GM23338 (cell line): ENCODE results near the gene PLAC8L1. TPM values are rescaled to one million over a fixed set of nuclear protein-coding genes. Genes with fewer than 3 reads are reported as not detected.

Experiments
- ATAC-seq: fragments of 200-7000 bp; cut with Tn5 transposase; 3 replicates; pipeline ENCODE4 v1.9.1; 2020
- DNase-seq: peaks from one replicate; pipeline ENCODE4 v3.0.0-alpha.2; 2015; ENCODE audit warnings: low spot score
- H2AFZ ChIP-seq: fragments of 200-600 bp; sonication (generic); 2 replicates; pipeline ENCODE4 v1.8.0; 2016; ENCODE audit warnings: antibody characterized with exemption, mild to moderate bottlenecking, moderate library complexity
- H3F3A ChIP-seq: fragments of 200-600 bp; sonication (generic); replicated peaks from 2 replicates; pipeline ENCODE4 v1.8.0; 2017; ENCODE audit warnings: antibody characterized with exemption, mixed run types, low read depth
- H3K27ac ChIP-seq: fragments of 200-600 bp; sonication (generic); 2 replicates; pipeline ENCODE4 v1.6.1; 2016; ENCODE audit warnings: low read depth
- H3K27me3 ChIP-seq: fragments of 200-600 bp; sonication (generic); 2 replicates; pipeline ENCODE4 v1.8.0; 2016; ENCODE audit warnings: mild to moderate bottlenecking, mixed run types, moderate library complexity; ENCODE audit not compliant: insufficient read depth
- H3K36me3 ChIP-seq: fragments of 200-600 bp; sonication (generic); 2 replicates; pipeline ENCODE4 v1.8.0; 2016; ENCODE audit warnings: mild to moderate bottlenecking; ENCODE audit not compliant: insufficient read depth
- H3K4me1 ChIP-seq: fragments of 200-600 bp; sonication (generic); 2 replicates; pipeline ENCODE4 v1.8.0; 2016; ENCODE audit warnings: mild to moderate bottlenecking, moderate library complexity; ENCODE audit not compliant: insufficient read depth
- H3K4me2 ChIP-seq: fragments of 200-600 bp; sonication (generic); 2 replicates; pipeline ENCODE4 v1.7.1; 2017; ENCODE audit warnings: mixed run types
- H3K4me3 ChIP-seq: fragments of 200-600 bp; sonication (generic); 2 replicates; pipeline ENCODE4 v1.6.1; 2016; ENCODE audit warnings: mixed run types
- H3K79me2 ChIP-seq: fragments of 200-600 bp; sonication (generic); replicated peaks from 2 replicates; pipeline ENCODE4 v1.8.0; 2017; ENCODE audit warnings: mild to moderate bottlenecking; ENCODE audit not compliant: insufficient read depth
- H3K9me2 ChIP-seq: fragments of 200-600 bp; sonication (generic); 2 replicates; pipeline ENCODE4 v1.8.0; 2017; ENCODE audit not compliant: insufficient read depth
- H4K20me1 ChIP-seq: fragments of 200-600 bp; sonication (generic); replicated peaks from 2 replicates; pipeline ENCODE4 v1.8.0; 2017; ENCODE audit warnings: mild to moderate bottlenecking; ENCODE audit not compliant: insufficient read depth
- H3K27ac Mint-ChIP-seq: 2 replicates; pipeline ENCODE4 v1.8.0; 2020; ENCODE audit warnings: inconsistent platforms, mild to moderate bottlenecking, moderate library complexity, mixed read lengths
- H3K27me3 Mint-ChIP-seq: 3 replicates; pipeline ENCODE4 v1.8.0; 2022; ENCODE audit warnings: low read depth, mild to moderate bottlenecking, moderate library complexity, mixed read lengths, inconsistent platforms; ENCODE audit not compliant: insufficient read depth, poor library complexity
- H3K36me3 Mint-ChIP-seq: 3 replicates; pipeline ENCODE4 v1.8.0; 2021; ENCODE audit warnings: low read depth, mild to moderate bottlenecking, inconsistent platforms, moderate library complexity, mixed read lengths
- H3K4me1 Mint-ChIP-seq: 3 replicates; pipeline ENCODE4 v1.8.0; 2020; ENCODE audit warnings: mild to moderate bottlenecking, inconsistent platforms, mixed read lengths
- H3K4me3 Mint-ChIP-seq: 3 replicates; pipeline ENCODE4 v1.8.0; 2021; ENCODE audit warnings: moderate library complexity, mild to moderate bottlenecking, inconsistent platforms, mixed read lengths
- H3K9me3 Mint-ChIP-seq: 3 replicates; pipeline ENCODE4 v1.8.0; 2020; ENCODE audit warnings: moderate library complexity, mild to moderate bottlenecking, inconsistent platforms, mixed read lengths
- CREB1 ChIP-seq: fragments of 250-450 bp; sonication (Bioruptor Pico); IDR thresholded peaks from 2 replicates; pipeline ENCODE4 v1.5.0; 2020; ENCODE audit warnings: low read depth, mild to moderate bottlenecking, moderate library complexity
- EZH2 ChIP-seq: fragments of 200-600 bp; sonication (generic); IDR thresholded peaks from one replicate; pipeline ENCODE4 v1.8.0; 2017; ENCODE audit warnings: antibody characterized with exemption, mild to moderate bottlenecking, low read depth; ENCODE audit not compliant: unreplicated experiment
- EZH2phosphoT487 ChIP-seq: fragments of 200-600 bp; sonication (generic); IDR thresholded peaks from one replicate; pipeline ENCODE4 v1.8.1; 2018; ENCODE audit warnings: antibody characterized with exemption; ENCODE audit not compliant: unreplicated experiment
- JUNB ChIP-seq: IDR thresholded peaks from one replicate; pipeline ENCODE4 v1.6.1; 2016; ENCODE audit warnings: antibody characterized with exemption; ENCODE audit not compliant: unreplicated experiment
- NANOG ChIP-seq: IDR thresholded peaks from 2 replicates; pipeline ENCODE4 v1.6.1; 2016; ENCODE audit warnings: antibody characterized with exemption, borderline replicate concordance
- POLR2AphosphoS5 ChIP-seq: IDR thresholded peaks from 2 replicates; pipeline ENCODE4 v1.6.1; 2016; ENCODE audit warnings: antibody characterized with exemption, low read depth
- STAT1 ChIP-seq: IDR thresholded peaks from one replicate; pipeline ENCODE4 v1.6.1; 2016; ENCODE audit warnings: antibody characterized with exemption; ENCODE audit not compliant: unreplicated experiment
- ZNF114 ChIP-seq: fragments of 250-450 bp; sonication (Bioruptor Pico); IDR thresholded peaks from 2 replicates; pipeline ENCODE4 v1.5.0; 2020; ENCODE audit warnings: mild to moderate bottlenecking, moderate library complexity
- ZNF331 ChIP-seq: fragments of 250-450 bp; sonication (Bioruptor Pico); IDR thresholded peaks from 2 replicates; pipeline ENCODE4 v1.5.0; 2020; ENCODE audit warnings: low read depth, mild to moderate bottlenecking, moderate library complexity
- polyA plus RNA-seq: library from polyadenylated mRNA; unstranded; fragments of >200 nt; fragmentation: Nextera tagmentation; extraction: Ambion mirVana; gene quantifications from 2 replicates; pipeline ENCODE4 v1.2.1, GENCODE V29; 2016
- total RNA-seq: library from RNA; depleted of rRNA; stranded (reverse); fragments of >200 nt; shearing (Covaris generic); gene quantifications from 2 replicates; pipeline ENCODE4 v1.2.3, GENCODE V29; 2014
- TF ChIP-seq, protein P1 (sequence below): fragments of 250-450 bp; sonication (Bioruptor Pico); IDR thresholded peaks from 2 replicates; pipeline ENCODE4 v1.5.0; 2020; ENCODE audit warnings: mild to moderate bottlenecking, moderate library complexity
- TF ChIP-seq, protein P2 (sequence below): IDR thresholded peaks from 2 replicates; pipeline ENCODE4 v1.6.1; 2016; ENCODE audit warnings: antibody characterized with exemption
- TF ChIP-seq, protein P3 (sequence below), 2 experiments: fragments of 200-600 bp in 1 of 2; sonication (generic) in 1 of 2; conservative IDR thresholded peaks; 2 replicates each; pipeline versions ENCODE4 v1.5.1 to v1.6.1; 2016 to 2017; ENCODE audit warnings: antibody characterized with exemption in 2 of 2, low read depth in 2 of 2, mild to moderate bottlenecking in 2 of 2, moderate library complexity in 1 of 2
- TF ChIP-seq, protein P4 (sequence below): IDR thresholded peaks from one replicate; pipeline ENCODE4 v1.6.1; 2018; ENCODE audit warnings: antibody characterized with exemption; ENCODE audit not compliant: unreplicated experiment

PLAC8L1 gene
- total and polyA plus RNA-seq, 2 experiments from 2014 or later, result 2.0 TPM; not detected in 1

DNA sequence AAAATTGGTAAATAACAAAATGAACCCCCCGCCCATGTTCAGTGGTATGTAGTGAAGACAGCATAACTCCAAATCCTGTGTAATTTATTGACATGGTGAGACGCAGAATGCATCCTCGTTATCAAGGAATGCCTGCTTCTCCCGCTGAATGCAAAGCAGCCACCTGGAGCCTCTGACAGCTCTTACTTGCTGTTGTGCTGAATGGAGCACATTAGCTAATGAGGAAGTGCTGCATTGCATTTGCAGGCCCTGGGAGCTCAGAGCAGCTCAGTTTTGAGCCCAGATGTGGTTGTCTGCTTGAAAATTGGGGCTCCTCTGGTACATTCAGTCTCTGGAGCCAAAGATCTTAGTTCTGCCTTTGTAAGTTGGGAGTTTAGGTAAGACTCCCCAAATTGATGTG lies 28.9 kb downstream of the PLAC8L1 start (continued):
- TF ChIP-seq, protein P1, sequence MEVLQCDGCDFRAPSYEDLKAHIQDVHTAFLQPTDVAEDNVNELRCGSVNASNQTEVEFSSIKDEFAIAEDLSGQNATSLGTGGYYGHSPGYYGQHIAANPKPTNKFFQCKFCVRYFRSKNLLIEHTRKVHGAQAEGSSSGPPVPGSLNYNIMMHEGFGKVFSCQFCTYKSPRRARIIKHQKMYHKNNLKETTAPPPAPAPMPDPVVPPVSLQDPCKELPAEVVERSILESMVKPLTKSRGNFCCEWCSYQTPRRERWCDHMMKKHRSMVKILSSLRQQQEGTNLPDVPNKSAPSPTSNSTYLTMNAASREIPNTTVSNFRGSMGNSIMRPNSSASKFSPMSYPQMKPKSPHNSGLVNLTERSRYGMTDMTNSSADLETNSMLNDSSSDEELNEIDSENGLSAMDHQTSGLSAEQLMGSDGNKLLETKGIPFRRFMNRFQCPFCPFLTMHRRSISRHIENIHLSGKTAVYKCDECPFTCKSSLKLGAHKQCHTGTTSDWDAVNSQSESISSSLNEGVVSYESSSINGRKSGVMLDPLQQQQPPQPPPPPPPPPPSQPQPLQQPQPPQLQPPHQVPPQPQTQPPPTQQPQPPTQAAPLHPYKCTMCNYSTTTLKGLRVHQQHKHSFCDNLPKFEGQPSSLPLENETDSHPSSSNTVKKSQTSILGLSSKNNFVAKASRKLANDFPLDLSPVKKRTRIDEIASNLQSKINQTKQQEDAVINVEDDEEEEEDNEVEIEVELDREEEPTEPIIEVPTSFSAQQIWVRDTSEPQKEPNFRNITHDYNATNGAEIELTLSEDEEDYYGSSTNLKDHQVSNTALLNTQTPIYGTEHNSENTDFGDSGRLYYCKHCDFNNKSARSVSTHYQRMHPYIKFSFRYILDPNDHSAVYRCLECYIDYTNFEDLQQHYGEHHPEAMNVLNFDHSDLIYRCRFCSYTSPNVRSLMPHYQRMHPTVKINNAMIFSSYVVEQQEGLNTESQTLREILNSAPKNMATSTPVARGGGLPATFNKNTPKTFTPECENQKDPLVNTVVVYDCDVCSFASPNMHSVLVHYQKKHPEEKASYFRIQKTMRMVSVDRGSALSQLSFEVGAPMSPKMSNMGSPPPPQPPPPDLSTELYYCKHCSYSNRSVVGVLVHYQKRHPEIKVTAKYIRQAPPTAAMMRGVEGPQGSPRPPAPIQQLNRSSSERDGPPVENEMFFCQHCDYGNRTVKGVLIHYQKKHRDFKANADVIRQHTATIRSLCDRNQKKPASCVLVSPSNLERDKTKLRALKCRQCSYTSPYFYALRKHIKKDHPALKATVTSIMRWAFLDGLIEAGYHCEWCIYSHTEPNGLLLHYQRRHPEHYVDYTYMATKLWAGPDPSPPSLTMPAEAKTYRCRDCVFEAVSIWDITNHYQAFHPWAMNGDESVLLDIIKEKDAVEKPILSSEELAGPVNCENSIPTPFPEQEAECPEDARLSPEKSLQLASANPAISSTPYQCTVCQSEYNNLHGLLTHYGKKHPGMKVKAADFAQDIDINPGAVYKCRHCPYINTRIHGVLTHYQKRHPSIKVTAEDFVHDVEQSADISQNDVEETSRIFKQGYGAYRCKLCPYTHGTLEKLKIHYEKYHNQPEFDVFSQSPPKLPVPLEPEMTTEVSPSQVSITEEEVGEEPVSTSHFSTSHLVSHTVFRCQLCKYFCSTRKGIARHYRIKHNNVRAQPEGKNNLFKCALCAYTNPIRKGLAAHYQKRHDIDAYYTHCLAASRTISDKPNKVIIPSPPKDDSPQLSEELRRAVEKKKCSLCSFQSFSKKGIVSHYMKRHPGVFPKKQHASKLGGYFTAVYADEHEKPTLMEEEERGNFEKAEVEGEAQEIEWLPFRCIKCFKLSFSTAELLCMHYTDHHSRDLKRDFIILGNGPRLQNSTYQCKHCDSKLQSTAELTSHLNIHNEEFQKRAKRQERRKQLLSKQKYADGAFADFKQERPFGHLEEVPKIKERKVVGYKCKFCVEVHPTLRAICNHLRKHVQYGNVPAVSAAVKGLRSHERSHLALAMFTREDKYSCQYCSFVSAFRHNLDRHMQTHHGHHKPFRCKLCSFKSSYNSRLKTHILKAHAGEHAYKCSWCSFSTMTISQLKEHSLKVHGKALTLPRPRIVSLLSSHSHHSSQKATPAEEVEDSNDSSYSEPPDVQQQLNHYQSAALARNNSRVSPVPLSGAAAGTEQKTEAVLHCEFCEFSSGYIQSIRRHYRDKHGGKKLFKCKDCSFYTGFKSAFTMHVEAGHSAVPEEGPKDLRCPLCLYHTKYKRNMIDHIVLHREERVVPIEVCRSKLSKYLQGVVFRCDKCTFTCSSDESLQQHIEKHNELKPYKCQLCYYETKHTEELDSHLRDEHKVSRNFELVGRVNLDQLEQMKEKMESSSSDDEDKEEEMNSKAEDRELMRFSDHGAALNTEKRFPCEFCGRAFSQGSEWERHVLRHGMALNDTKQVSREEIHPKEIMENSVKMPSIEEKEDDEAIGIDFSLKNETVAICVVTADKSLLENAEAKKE (CRISPR knock-in tag), result no peak
- TF ChIP-seq JUNB (no peak), CREB1 (no peak), EZH2 (no peak), POLR2AphosphoS5 (no peak), ZNF114 (CRISPR knock-in tag) (no peak), ZNF331 (CRISPR knock-in tag) (no peak), STAT1 (no peak), EZH2phosphoT487 (no peak)

DNA sequence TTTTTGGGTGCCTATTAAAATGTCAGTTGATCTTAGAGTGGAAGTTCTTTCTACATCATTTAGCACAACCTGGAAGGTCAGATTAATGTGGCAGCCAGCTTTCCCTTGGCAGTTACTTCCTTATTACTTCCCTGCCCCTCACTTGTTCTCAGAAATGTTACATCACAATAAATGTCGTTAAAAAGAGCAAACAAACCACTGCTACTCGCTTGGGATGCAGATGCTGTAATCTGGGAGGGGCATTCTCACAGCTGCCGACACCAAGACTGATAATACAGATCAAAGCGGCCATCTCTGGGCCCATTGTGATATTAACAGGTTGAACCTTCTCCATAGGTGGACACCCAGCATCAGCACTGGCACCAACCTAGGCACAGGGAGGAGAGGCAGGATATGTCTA lies 29.3 kb downstream of the PLAC8L1 start:
- Mint-ChIP-seq H3K4me3 (peak overlapping the region; percentile 1; the same call in 2 of the 3 replicates), H3K9me3 (peaks cover 3% of the 10 kb centered on the region; the same call in 1 of the 3 replicates), H3K4me1 (peaks cover 68% of the 10 kb centered on the region), H3K36me3 (no peaks in the 10 kb centered on the region), H3K27me3 (peaks cover 12% of the 10 kb centered on the region), H3K27ac (no peak overlapping the region)
- H3K79me2 ChIP-seq, result no peaks in the 10 kb centered on the region
- H3K27ac ChIP-seq, result no peak overlapping the region; the same call in 1 of the 2 replicates
- ATAC-seq (peak; percentile 13), DNase-seq (peak; percentile 65)
- H3K36me3 ChIP-seq, result no peaks in the 10 kb centered on the region
- peak overlapping the region; percentile 75 for H3K4me2 ChIP-seq
- no peak overlapping the region for H2AFZ ChIP-seq
- H3K4me3 ChIP-seq, result peak overlapping the region; percentile 42
- H3K27me3 ChIP-seq, result peaks cover 26% of the 10 kb centered on the region
- H4K20me1 ChIP-seq, result no peaks in the 10 kb centered on the region
- H3F3A ChIP-seq, result peaks cover 6% of the 10 kb centered on the region; the same call in 1 of the 2 replicates
- H3K9me2 ChIP-seq, result no peaks in the 10 kb centered on the region
- H3K4me1 ChIP-seq, result peaks cover 76% of the 10 kb centered on the region
- TF ChIP-seq EZH2 (no peak), STAT1 (no peak), EZH2phosphoT487 (no peak), ZNF331 (CRISPR knock-in tag) (no peak), NANOG (peak; percentile 88)
- TF ChIP-seq, protein P2, sequence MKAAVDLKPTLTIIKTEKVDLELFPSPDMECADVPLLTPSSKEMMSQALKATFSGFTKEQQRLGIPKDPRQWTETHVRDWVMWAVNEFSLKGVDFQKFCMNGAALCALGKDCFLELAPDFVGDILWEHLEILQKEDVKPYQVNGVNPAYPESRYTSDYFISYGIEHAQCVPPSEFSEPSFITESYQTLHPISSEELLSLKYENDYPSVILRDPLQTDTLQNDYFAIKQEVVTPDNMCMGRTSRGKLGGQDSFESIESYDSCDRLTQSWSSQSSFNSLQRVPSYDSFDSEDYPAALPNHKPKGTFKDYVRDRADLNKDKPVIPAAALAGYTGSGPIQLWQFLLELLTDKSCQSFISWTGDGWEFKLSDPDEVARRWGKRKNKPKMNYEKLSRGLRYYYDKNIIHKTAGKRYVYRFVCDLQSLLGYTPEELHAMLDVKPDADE, result no peak
- TF ChIP-seq, protein P3, sequence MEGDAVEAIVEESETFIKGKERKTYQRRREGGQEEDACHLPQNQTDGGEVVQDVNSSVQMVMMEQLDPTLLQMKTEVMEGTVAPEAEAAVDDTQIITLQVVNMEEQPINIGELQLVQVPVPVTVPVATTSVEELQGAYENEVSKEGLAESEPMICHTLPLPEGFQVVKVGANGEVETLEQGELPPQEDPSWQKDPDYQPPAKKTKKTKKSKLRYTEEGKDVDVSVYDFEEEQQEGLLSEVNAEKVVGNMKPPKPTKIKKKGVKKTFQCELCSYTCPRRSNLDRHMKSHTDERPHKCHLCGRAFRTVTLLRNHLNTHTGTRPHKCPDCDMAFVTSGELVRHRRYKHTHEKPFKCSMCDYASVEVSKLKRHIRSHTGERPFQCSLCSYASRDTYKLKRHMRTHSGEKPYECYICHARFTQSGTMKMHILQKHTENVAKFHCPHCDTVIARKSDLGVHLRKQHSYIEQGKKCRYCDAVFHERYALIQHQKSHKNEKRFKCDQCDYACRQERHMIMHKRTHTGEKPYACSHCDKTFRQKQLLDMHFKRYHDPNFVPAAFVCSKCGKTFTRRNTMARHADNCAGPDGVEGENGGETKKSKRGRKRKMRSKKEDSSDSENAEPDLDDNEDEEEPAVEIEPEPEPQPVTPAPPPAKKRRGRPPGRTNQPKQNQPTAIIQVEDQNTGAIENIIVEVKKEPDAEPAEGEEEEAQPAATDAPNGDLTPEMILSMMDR (conservative IDR thresholded peaks at IDR 0.05; ENCODE audit: low read depth in 2 of 2), result no peak
- TF ChIP-seq, protein P4, sequence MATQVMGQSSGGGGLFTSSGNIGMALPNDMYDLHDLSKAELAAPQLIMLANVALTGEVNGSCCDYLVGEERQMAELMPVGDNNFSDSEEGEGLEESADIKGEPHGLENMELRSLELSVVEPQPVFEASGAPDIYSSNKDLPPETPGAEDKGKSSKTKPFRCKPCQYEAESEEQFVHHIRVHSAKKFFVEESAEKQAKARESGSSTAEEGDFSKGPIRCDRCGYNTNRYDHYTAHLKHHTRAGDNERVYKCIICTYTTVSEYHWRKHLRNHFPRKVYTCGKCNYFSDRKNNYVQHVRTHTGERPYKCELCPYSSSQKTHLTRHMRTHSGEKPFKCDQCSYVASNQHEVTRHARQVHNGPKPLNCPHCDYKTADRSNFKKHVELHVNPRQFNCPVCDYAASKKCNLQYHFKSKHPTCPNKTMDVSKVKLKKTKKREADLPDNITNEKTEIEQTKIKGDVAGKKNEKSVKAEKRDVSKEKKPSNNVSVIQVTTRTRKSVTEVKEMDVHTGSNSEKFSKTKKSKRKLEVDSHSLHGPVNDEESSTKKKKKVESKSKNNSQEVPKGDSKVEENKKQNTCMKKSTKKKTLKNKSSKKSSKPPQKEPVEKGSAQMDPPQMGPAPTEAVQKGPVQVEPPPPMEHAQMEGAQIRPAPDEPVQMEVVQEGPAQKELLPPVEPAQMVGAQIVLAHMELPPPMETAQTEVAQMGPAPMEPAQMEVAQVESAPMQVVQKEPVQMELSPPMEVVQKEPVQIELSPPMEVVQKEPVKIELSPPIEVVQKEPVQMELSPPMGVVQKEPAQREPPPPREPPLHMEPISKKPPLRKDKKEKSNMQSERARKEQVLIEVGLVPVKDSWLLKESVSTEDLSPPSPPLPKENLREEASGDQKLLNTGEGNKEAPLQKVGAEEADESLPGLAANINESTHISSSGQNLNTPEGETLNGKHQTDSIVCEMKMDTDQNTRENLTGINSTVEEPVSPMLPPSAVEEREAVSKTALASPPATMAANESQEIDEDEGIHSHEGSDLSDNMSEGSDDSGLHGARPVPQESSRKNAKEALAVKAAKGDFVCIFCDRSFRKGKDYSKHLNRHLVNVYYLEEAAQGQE, result no peak
